ENCODE data around the gene HIF1A.

- no peak for TF ChIP-seq CTCF (IDR thresholded peaks at IDR 0.05)
- TF ChIP-seq POLR2A (IDR thresholded peaks at IDR 0.05) = peak in 1 of 2 donors; percentile 88
These were observed 55.6 kb downstream of the HIF1A start for GRCh38 chr14:61750708-61751474.

All from heart left ventricle (tissue), 13 donors.